BJ (cell line): Measurements from ENCODE around the gene GABBR2. TPM values are rescaled to one million over a fixed set of nuclear protein-coding genes. Genes with fewer than 3 reads are reported as not detected.
A peak's percentile ranks its signal among the peaks of the same experiment; 100 is the strongest.

Experiments used
- CTCF ChIA-PET: fragments of 350-600 bp; formaldehyde crosslinking; extraction: SDS; loops from one replicate; lab custom pipeline; 2021; ENCODE audit warnings: antibody characterized with exemption, inconsistent platforms; lab: Yijun Ruan, JAX
- POLR2A ChIA-PET: fragments of 300-600 bp; sonication (Branson Sonifier 250); formaldehyde crosslinking; extraction: SDS; loops from one replicate; lab custom pipeline; 2021; ENCODE audit warnings: antibody characterized with exemption; lab: Charles Lee
- DNase-seq: peaks from one replicate; pipeline ENCODE4 v3.0.0-alpha.2; 2011; ENCODE audit warnings: low read depth
- H3K27me3 ChIP-seq: 2 replicates; pipeline ENCODE4 v1.6.0; 2011; ENCODE audit warnings: low read length; ENCODE audit not compliant: control insufficient read depth, insufficient read depth
- H3K36me3 ChIP-seq: 2 replicates; pipeline ENCODE4 v1.5.1; 2011; ENCODE audit warnings: low read length; ENCODE audit not compliant: control insufficient read depth, insufficient read depth
- H3K4me3 ChIP-seq: 2 replicates; pipeline ENCODE4 v1.5.1; 2011; ENCODE audit warnings: low read depth, mild to moderate bottlenecking, control low read depth, low read length
- polyA plus RNA-seq: library from polyadenylated mRNA; depleted of rRNA; stranded (reverse); fragments of >200 nt; gene quantifications from 2 replicates; pipeline ENCODE4 v1.2.3, GENCODE V29; 2011
- TF ChIP-seq, protein P1 (sequence below): IDR thresholded peaks from 2 replicates; pipeline ENCODE4 v1.5.1; 2011; ENCODE audit warnings: low read depth, mild to moderate bottlenecking, control low read depth, inconsistent platforms, low read length, moderate library complexity; ENCODE audit not compliant: insufficient read depth

GABBR2 gene
- polyA plus RNA-seq, 1 experiment: 1.6 TPM

DNA sequence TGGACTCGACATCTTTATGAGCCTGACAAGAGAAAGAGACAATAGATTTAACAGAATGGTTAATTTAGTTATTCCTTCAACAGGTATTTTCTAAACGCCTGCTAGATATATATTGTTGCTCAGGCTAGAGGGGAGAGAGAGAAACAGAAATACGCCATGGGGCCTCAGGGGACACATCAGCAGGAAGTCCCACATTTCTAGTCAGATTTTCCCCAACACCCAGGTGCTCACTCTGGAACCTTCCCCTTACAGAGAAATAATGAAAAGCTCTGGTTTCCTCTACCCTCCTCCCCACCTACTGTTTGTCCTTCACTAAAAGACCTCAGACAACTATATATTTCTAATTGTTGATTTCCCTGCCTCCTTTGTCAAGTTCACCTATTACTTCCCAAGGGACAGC lies 323.0 kb downstream of the GABBR2 start:
- H3K27me3 ChIP-seq: no peaks in the 10 kb centered on the region
- H3K4me3 ChIP-seq: no peak overlapping the region
- POLR2A ChIA-PET: no interaction called here
- TF ChIP-seq, protein P1, sequence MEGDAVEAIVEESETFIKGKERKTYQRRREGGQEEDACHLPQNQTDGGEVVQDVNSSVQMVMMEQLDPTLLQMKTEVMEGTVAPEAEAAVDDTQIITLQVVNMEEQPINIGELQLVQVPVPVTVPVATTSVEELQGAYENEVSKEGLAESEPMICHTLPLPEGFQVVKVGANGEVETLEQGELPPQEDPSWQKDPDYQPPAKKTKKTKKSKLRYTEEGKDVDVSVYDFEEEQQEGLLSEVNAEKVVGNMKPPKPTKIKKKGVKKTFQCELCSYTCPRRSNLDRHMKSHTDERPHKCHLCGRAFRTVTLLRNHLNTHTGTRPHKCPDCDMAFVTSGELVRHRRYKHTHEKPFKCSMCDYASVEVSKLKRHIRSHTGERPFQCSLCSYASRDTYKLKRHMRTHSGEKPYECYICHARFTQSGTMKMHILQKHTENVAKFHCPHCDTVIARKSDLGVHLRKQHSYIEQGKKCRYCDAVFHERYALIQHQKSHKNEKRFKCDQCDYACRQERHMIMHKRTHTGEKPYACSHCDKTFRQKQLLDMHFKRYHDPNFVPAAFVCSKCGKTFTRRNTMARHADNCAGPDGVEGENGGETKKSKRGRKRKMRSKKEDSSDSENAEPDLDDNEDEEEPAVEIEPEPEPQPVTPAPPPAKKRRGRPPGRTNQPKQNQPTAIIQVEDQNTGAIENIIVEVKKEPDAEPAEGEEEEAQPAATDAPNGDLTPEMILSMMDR: no peak
- CTCF ChIA-PET: no interaction called here
- H3K36me3 ChIP-seq: no peaks in the 10 kb centered on the region
- no peak for DNase-seq

DNA sequence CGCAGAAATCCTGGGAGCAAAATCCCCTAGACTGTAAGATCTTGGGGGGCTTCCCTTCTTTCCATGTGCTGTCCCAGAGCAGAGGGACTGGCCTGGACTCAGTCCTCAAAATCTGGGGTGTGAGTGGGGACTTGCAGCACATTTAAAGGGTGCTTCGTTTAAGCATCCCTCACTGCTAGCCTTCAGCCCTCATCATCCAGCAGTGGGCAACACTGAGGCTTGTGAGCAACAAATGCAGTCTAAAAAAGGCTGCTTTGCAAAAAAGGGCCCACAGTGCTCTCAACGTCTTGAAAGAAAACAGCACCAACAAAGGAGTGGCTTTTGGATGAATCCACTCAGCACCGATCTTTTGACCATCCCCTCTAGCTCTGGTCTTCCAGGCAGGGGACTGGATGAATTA lies 325.0 kb downstream of the GABBR2 start:
- ChIA-PET POLR2A (no interaction called here), CTCF (no interaction called here)
- Histone ChIP-seq H3K4me3 (no peak overlapping the region), H3K36me3 (no peaks in the 10 kb centered on the region), H3K27me3 (no peaks in the 10 kb centered on the region)
- TF ChIP-seq, protein P1: 0 out of 2 replicates have a peak, but pooled peaks have one; percentile 17
- DNase-seq: no peak

DNA sequence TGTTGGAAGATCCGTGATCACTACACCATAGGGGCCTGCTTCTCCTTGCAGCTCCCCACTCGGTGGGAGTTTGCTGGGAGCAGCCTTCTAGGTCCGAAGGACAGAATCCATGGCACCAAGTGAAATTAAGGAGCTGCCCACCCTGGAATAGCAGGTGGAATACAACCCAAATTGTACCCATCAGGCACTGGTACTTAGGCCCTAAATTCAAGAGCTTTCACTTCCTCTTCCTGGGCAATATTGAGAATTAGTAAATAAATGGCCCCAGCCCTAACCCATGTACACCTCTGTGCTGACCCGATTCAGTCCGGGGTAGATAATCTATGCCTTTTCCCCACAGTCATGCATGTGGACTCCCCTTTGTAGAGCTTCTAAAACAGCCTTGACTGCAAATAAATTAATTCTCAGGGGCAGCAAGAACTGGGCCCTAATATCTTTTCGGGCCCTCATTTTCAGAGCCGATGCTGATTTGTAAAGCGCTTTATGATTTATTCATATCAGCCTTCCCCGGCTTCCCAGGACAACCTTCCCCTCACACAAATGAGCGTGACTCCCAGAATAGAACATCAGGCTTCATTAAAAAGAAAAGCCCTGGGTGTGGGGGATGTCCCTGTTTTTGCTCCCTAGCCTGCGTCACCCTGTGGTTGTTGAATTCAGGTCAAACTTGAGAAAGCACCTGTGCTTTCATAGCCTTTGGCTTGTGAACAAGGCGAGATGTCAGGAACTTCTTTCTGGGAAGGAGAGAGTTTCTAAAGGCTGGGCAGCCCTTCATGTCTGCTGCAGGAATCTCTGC lies 327.2 kb downstream of the GABBR2 start:
- DNase-seq: no peak
- Histone ChIP-seq H3K36me3 (no peaks in the 10 kb centered on the region), H3K4me3 (no peak overlapping the region), H3K27me3 (no peaks in the 10 kb centered on the region)
- POLR2A ChIA-PET: no interaction called here
- CTCF ChIA-PET: interaction anchor here (0.8 to 1.4 kb wide), 2 partner anchors 66 to 325 kb away, joined by 3 to 6 read pairs; no protein-coding TSS in a partner anchor
- TF ChIP-seq, protein P1: no peak

DNA sequence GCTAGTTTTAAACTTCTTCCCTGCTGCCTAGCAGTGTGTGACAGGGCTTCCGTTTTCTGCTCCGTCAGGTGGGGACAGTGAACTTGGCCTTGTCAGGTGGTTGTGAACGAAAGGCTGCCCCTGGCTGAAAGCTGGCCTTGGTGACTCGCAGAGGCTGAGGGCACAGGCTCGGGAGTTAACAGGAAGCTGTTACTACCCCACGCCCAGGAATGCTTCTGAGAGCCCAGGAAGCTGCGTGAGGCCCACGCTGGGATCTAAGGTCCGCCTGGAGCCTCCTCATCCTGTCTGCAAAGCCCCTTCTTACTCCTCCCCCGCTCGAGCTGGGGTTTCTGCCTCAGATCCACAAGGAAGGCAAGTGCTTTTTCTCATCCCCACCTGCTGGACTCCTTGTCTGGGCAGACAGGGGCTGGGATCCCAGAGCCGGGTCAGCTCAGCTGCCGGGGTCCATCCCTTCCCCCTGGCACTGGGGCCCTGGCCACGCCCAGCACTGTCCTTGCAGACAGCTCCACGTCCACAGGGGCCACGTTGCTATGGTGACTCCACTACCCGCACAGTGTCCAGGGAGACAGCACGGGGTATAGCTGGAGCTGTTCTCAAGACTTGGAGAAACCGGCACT lies 328.6 kb downstream of the GABBR2 start:
- Histone ChIP-seq H3K4me3 (no peak overlapping the region), H3K27me3 (no peaks in the 10 kb centered on the region), H3K36me3 (no peaks in the 10 kb centered on the region)
- DNase-seq: no peak
- TF ChIP-seq, protein P1: no peak
- ChIA-PET POLR2A (no interaction called here), CTCF (interaction anchor here (0.8 kb wide), 1 partner anchor 18 kb away, joined by 3 read pairs; no protein-coding TSS in a partner anchor)

DNA sequence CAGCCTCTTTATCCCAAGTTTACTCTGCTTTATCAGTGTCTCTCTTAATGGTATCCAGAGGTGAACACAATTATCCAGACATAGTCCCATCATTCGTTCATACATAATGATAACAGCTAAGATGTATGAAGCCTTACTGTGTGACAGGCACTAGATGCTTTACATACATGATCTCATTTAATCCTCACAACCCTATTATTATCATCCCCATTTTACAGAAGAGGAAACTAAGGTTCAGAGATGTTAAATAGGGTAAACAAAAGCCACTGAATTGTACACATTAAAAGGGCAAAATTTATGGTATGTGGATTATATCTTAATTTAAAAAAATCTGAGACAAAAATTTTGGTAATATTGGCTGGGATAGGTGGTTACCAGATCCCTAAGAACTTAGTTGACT lies 329.2 kb downstream of the GABBR2 start:
- Histone ChIP-seq H3K27me3 (no peaks in the 10 kb centered on the region), H3K4me3 (no peak overlapping the region), H3K36me3 (no peaks in the 10 kb centered on the region)
- TF ChIP-seq, protein P1: no peak
- POLR2A ChIA-PET: no interaction called here
- no peak for DNase-seq
- CTCF ChIA-PET: no interaction called here
